ENCODE measurements around the gene FTCDNL1.

GRCh38 chr2:199818754-199819153 lies 32.2 kb downstream of the FTCDNL1 start:
- TF ChIP-seq EZH2 (conservative IDR thresholded peaks at IDR 0.05; ENCODE audit: low read depth, low read length) (no peak), RBM22 (optimal IDR thresholded peaks at IDR 0.05; ENCODE audit: low read length) (no peak), TCF7L2 (IDR thresholded peaks at IDR 0.05; ENCODE audit: low read depth, low read length) (no peak), ZBTB8A (CRISPR knock-in tag; IDR thresholded peaks at IDR 0.05; ENCODE audit: borderline replicate concordance, low read depth) (no peak), MYC (CRISPR knock-in tag; IDR thresholded peaks at IDR 0.05; ENCODE audit: borderline replicate concordance) (no peak), POLR2A (IDR thresholded peaks at IDR 0.05; ENCODE audit: insufficient read depth in 1 of 2, low read depth in 2 of 2, low read length in 2 of 2) (no peak), TEF (CRISPR knock-in tag; IDR thresholded peaks at IDR 0.05) (no peak), ZNF17 (CRISPR knock-in tag; IDR thresholded peaks at IDR 0.05) (no peak), PPARG (CRISPR knock-in tag; conservative IDR thresholded peaks at IDR 0.05) (no peak)
- TF ChIP-seq, protein P1, sequence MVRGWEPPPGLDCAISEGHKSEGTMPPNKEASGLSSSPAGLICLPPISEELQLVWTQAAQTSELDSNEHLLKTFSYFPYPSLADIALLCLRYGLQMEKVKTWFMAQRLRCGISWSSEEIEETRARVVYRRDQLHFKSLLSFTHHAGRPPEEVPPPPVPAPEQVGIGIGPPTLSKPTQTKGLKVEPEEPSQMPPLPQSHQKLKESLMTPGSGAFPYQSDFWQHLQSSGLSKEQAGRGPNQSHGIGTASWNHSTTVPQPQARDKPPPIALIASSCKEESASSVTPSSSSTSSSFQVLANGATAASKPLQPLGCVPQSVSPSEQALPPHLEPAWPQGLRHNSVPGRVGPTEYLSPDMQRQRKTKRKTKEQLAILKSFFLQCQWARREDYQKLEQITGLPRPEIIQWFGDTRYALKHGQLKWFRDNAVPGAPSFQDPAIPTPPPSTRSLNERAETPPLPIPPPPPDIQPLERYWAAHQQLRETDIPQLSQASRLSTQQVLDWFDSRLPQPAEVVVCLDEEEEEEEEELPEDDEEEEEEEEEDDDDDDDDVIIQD (CRISPR knock-in tag; IDR thresholded peaks at IDR 0.05; ENCODE audit: low read depth): no peak
- TF ChIP-seq, protein P2, sequence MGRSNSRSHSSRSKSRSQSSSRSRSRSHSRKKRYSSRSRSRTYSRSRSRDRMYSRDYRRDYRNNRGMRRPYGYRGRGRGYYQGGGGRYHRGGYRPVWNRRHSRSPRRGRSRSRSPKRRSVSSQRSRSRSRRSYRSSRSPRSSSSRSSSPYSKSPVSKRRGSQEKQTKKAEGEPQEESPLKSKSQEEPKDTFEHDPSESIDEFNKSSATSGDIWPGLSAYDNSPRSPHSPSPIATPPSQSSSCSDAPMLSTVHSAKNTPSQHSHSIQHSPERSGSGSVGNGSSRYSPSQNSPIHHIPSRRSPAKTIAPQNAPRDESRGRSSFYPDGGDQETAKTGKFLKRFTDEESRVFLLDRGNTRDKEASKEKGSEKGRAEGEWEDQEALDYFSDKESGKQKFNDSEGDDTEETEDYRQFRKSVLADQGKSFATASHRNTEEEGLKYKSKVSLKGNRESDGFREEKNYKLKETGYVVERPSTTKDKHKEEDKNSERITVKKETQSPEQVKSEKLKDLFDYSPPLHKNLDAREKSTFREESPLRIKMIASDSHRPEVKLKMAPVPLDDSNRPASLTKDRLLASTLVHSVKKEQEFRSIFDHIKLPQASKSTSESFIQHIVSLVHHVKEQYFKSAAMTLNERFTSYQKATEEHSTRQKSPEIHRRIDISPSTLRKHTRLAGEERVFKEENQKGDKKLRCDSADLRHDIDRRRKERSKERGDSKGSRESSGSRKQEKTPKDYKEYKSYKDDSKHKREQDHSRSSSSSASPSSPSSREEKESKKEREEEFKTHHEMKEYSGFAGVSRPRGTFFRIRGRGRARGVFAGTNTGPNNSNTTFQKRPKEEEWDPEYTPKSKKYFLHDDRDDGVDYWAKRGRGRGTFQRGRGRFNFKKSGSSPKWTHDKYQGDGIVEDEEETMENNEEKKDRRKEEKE (IDR thresholded peaks at IDR 0.05): no peak
